Measurements from ENCODE around the gene ATL1.

ATL1 gene

GRCh38 chr14:50559990-50560930 is at the start of gene ATL1:
Gene ATL1, plus strand, starts transcription at chr14:50560145. Its CDS starts 121 bp downstream, at chr14:50560266.
- no peak for DNase-seq

- no peak for DNase-seq
Observed at GRCh38 chr14:50510157-50510556, 49.8 kb upstream of the ATL1 start.

- DNase-seq: no peak
Observed at GRCh38 chr14:50512463-50512862, 47.5 kb upstream of the ATL1 start.

- DNase-seq: no peak
Observed at GRCh38 chr14:50516091-50516490, 43.9 kb upstream of the ATL1 start.

- no peak for DNase-seq
Observed at GRCh38 chr14:50520947-50521815, 38.8 kb upstream of the ATL1 start.

- no peak for DNase-seq
Observed at GRCh38 chr14:50521912-50522341, 38.0 kb upstream of the ATL1 start.

GRCh38 chr14:50523271-50524041 is 36.5 kb upstream of the ATL1 start:
- DNase-seq: no peak

GRCh38 chr14:50524060-50524459 is 35.9 kb upstream of the ATL1 start:
- no peak for DNase-seq

GRCh38 chr14:50524731-50525515 is 35.0 kb upstream of the ATL1 start:
- DNase-seq: no peak

GRCh38 chr14:50528000-50528399 is 31.9 kb upstream of the ATL1 start:
- DNase-seq: no peak

GRCh38 chr14:50529288-50530179 is 30.4 kb upstream of the ATL1 start:
- DNase-seq: no peak

- DNase-seq: no peak
Observed at GRCh38 chr14:50530358-50530757, 29.6 kb upstream of the ATL1 start.

GRCh38 chr14:50530794-50531365 is 29.1 kb upstream of the ATL1 start:
- no peak for DNase-seq

GRCh38 chr14:50531595-50532501 is 28.1 kb upstream of the ATL1 start:
- no peak for DNase-seq

GRCh38 chr14:50532502-50533240 is 27.3 kb upstream of the ATL1 start, which contains the start of gene MAP4K5:
Gene MAP4K5, minus strand, starts transcription at chr14:50532569. Its CDS starts 520 bp downstream, at chr14:50532049.
- DNase-seq: peak; percentile 75

GRCh38 chr14:50533241-50533705 is 26.7 kb upstream of the ATL1 start:
- DNase-seq: no peak

- DNase-seq: no peak
Observed at GRCh38 chr14:50533806-50534205, 26.1 kb upstream of the ATL1 start.

GRCh38 chr14:50534416-50534815 is 25.5 kb upstream of the ATL1 start:
- DNase-seq: no peak

All from NCI-H1048 (cell line).